ENCODE results near the gene MAN2C1.
"Not testable (repeated sequence)": the region's sequence is repeated elsewhere in the genome, so short reads cannot be mapped to it uniquely, and the experiment has no call there.

The MAN2C1 gene

DNA sequence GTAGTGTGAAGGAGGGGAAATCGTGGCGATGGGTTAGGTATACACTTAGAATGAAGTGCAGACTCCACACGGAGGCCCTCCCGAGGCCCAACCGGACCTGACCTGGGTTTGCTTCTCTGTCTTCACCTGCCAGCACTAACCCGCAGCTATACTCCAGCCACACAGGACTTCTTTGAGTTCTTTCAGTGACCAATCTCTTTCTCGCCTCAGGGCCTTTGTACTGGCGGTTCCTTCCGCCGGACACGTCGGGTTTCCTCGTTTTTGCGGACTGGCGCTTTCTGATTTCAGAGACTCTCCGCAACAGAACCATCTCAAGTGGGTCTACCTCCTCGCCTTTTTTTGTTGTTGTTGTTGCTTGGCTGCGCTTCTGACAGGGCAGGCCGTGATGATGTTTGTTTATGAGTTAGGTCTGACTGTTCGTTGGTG lies 21.6 kb downstream of the MAN2C1 start, which contains the start of gene NEIL1:
NEIL1 (plus strand) TSS at position 244 of the 426 bp plus-strand sequence. CDS start 1,867 bp downstream, outside the sequence.
- peak in 4 of 51 donors; percentile 17 to 70 (median 39) for DNase-seq

DNA sequence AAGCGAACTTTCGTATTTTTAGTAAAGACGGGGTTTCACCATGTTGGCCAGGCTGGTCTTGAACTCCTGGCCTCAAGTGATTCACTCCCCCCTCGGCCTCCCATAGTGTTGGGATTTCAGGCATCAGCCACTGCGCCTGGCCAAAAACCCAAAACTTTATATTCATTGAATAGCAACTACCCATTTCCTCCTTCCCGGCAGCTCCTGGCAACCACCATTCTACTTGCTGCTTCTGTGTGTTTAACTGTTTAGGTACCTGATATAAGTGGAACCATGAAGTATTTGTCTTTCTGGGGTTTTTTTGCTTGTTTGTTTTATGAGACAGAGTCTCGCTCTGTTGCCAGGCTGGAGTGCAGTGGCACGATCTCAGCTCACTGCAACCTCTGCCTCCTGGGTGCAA lies 24.5 kb downstream of the MAN2C1 start:
- DNase-seq, result peak in 11 of 51 donors; percentile 4 to 32 (median 16)

DNA sequence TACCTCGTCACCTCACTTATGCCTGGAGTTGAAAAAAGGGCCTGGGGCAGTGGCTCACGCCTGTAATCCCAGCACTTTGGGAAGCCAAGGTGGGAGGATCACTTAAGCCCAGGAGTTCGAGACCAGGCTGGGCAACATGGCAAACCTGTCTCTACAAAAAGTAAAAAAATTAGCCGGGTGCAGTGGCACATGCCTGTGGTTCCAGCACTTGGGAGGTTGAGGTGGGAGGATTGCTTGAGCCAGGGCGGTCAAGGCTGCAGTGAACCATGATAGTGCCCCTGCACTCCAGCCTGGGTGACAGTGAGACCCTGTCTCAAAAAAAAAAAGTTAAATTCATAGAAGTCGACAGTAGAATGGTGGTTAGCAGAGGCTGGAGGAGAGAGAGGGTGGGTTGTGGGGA lies 26.2 kb downstream of the MAN2C1 start:
- no peak for DNase-seq

DNA sequence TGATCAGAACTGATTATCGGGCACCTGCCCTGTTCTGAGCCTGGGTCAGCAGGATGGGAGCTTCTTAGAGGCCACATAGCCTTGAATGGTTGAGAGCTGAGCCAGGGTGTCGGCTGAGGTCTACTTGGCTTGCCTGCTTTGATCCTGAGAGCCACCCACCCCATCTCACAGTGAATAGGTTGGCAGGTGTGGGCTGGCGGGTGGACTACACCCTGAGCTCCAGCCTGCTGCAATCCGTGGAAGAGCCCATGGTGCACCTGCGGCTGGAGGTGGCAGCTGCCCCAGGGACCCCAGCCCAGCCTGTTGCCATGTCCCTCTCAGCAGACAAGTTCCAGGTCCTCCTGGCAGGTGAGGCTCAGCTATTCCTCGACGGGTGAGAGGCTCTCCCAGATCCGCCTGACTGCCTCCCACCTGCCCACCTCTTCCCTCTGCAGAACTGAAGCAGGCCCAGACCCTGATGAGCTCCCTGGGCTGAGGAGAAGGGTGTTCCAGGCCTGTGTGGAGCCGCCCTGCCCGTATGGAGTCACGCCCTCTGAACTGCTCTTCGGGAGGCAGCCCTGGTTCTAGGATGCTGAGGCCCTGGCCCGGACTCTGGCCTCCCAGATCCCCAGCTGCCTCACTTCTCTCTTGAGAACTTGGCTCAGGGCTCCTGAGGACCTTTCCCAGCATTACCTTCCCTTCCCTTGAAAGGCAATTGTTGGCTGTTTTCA lies 28.7 kb downstream of the MAN2C1 start:
- no peak for DNase-seq

DNA sequence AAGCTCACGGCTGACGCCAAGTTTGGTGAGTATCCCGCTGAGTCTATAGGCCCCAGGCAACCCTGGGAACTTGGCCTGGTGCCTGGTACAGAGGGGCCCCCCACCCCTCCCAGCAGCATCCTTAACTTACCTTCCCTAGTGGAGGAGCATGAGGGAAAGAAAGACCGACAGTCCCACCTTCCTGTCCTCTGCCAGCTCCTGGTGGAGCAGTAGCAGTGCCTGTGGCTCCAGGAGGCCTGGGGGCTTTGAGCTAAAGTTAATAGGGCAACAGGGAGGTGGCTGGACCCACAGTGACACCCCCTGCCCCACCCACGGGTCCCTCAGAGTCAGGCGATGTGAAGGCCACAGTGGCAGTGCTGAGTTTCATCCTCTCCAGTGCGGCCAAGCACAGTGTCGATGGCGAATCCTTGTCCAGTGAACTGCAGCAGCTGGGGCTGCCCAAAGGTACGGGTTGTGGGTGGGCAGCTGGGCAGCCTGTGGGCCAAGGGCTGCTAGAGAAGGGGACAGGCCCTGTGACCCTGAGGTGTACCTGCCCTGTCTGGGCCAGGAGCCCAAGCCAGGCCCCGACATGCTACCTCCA lies 29.7 kb downstream of the MAN2C1 start:
- DNase-seq, result no peak

DNA sequence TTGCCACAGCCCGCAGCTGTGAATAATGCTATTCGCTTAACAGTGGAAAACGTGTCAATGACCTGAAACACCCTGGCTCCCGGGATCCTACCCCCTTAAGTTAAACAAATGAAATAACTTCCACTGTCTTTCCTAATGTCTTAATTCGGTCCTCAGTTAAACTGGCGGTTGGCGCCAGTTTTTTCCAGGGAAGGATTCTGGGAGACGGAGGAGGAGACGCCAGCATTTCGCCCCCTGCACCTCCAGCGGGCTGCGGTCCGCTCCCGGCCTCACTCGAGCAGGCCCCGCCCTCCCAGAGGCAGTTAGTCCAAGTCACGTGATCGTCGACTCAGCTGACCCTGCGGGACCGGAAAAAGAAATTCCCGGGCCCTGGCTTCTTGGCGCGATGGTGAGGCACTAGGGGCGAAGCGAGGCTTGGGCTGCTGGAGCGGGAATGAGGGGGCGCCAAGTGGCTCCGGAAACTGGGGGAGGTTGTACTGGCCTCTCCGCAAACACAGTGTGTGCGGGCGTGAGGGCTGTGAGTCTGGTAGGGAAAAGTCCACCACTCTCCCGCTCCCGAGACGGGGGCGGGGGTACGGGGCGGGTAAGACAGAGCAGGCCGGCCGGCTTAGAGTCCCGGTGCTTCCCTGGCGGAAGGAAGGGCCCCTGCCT lies 32.6 kb downstream of the MAN2C1 start, which contains the start of gene COMMD4:
COMMD4 (plus strand) TSS at position 359 of the 651 bp plus-strand sequence; CDS start at position 386, 27 bp downstream.
- DNase-seq, result peak; percentile 63 to 97 (median 89)

DNA sequence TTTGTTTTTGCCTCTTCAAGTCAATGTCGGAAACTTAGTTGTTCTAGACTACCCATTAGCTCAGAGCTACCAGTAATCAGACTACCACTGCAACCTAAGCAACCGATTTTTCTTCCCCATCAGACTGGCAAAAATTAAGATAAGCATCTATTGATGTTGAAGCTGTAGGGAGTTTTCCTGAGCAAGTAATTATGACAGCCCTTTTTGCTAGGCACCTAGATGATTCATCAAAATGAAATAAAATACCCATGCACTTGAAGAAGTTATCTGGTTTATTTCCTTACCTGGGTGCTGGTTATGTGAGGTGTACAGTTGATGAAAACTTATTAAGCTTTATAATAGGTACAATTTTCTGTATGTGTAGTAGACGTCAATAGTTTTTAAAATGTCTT lies 33.1 kb downstream of the MAN2C1 start:
- DNase-seq, result no peak

DNA sequence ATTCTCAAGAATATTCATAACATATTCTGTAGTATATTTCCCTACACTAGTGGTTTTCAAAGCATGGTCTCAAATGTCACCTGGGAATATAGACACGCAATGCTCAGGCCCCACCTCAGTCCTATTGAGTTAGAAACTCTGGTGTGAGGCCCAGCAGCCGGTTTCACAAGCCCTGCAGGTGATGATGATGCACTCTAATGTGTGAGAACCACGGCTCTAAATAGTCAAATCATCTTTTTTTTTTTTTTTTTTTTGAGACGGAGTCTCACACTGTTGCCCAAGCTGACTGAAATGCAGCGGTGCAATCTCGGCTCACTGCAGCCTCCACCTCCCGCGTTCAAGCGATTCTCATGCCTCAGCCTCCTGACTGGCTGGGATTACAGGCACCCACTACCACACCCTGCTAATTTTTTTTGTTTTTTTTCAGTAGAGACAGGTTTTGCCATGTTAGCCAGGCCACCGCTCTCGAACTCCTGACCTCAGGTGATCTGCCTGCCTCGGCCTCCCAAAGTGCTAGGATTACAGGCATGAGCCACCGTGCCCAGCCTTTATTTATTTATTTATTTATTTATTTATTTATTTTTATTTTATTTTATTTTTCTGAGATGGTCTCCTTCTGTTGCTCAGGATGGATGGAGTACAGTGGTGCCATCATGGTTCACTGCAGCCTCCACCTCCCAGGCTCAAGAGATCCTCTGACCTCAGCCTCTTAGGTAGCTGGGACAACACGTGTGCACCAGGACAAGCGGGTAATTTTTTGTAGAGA lies 34.6 kb downstream of the MAN2C1 start:
- DNase-seq, result not testable (repeated sequence)

DNA sequence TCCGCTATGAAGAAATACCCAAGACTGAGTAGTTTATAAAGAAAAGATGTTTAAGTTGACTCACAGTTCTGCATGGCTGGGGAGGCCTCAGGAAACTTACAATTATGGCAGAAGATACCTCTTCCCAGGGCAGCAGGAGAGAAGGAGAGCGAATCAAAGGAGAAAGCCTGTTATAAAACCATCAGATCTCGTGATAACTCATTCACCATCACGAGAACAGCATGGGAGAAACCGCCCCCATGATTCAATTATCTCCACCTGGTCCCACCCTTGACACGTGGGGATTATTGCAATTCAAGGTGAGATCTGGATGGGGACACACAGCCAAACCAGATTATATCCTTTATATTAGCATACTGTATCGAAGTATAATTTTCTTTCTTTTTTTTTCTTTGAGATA lies 36.3 kb downstream of the MAN2C1 start:
- DNase-seq, result not testable (repeated sequence)

DNA sequence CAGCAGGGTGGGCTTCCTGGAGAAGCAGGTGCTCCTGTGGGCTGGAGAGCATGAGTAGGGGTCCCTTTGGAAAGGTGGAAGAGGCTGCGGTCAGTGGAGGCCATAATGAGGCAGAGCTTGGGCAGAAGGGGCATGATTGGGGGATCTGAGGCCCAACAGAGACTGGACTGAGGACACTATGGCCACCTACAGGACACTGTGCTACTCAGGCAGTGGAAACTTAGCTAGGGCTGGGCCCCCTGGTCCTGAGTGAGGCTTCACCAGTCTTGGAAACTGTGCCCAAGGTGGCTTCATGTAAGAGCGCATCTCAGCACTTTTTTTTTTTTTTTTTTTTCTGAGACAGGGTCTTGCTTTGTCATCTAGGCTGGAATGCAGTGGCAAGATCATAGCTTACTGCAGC lies 38.8 kb downstream of the MAN2C1 start:
- DNase-seq, result no peak

DNA sequence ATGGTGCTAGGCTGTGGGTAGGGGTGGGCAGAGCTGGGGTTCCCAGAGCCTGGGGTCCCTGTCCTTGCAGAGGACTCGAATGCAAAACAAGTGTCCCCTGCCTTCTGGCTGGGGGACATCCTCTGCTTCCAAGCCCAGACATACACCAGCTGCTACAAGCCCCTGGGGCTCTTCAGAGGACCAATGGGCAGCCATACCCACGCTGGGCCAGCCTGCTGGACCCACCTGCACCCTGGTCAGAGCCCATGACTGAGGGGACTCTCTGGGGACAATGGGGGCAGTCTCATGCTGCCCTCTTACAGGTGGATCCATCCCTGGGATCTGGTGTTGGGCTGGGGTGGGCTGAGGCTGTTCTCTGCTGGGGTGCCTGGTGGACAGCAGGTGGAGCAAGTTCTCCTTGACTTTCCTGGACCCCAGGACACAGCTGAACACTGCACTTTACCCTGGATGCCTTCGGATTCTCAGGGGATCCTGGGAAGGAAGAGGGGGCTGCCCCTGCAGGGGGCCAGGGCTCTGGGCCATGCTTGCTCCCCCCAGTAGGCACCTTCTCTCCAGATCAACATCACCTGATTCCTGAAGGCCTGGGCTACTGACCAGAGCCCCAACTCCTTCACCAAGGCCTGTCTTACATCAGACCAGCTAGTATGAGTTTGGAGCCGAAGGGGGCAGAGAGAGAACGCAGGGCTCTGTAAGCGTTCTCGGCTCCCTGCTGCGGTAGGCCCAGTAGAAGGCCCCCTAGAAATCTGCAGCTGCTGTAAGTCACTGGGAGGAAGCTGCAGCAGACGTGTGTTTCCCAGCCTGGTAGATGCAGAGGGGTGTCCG lies 39.7 kb downstream of the MAN2C1 start:
- DNase-seq, result no peak

DNA sequence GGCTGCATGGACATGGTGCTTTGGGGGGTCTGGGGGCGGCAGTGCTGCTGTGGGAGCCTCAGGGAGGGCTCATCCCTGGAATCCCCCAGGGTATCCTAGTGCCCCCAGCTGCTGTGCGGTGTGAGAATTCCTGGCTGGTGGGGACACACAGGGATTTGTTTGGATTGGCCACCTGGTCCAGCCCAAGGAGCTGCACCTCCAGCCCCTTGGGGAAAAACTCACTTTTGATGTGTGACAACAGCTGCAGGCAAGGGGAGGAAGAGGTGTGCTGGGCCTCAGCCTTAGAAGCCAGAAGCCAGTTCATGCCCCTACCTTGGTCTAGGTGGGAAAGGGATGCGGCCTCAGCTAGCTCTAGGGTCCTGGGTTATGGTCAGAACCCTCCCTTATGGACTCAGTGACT lies 40.9 kb downstream of the MAN2C1 start:
- no peak for DNase-seq

DNA sequence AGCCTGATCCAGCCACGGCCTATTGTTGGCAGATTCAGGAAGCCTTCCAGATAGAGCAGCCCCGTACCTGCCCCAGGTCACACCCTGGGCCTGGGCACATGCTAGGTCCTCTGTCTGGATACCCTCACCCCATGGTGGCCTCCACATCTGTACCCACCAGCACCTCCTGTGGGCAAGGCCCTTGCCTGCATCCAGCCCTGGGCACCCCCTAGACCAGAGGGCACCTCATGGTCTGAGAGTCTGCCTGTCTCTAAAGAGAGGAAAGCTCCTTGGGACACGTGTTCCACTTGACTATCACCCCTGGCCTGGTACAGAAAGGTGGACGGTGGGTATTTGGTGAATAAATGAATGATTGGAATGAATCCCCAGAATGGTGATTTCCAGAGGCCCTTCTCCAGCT lies 41.4 kb downstream of the MAN2C1 start:
- no peak for DNase-seq

DNA sequence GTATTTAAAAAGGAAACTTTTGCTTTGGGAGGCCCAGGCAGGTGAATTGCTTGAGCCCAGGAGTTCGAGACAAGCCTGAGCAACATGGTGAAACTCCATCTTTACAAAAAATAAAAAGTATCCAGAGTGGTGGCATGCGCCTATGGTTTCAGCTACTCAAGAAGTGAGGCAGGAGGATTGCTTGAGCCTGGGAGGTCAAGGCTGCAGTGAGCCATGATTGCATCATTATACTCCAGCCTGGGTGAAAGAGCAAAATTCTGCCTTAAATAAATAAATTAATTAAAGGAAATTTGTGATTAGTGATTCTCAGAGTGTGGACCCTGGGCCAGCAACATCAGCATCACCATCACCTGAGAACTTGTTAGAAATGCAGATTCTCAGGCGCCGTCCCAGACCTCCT lies 42.5 kb downstream of the MAN2C1 start:
- DNase-seq, result no peak

DNA sequence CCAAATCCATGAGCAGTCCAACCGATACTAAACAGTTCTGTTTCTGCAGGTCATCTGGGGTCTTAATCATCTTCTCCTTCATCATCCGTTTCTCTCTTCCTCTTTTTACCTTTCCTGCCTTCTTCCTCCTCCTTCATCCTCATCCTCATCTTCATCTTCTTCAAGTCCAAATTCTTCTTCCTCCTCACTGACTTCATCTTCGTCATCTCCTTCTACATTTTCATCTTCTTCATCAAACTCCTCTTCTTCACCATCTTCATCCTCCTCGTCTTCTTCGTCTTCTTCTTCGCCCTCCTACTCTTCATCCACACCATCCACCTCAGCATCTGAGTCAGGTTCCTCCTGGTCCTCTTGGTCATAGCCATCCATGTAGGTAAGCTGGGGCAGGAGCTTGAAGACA lies 46.7 kb downstream of the MAN2C1 start:
- no peak for DNase-seq

DNA sequence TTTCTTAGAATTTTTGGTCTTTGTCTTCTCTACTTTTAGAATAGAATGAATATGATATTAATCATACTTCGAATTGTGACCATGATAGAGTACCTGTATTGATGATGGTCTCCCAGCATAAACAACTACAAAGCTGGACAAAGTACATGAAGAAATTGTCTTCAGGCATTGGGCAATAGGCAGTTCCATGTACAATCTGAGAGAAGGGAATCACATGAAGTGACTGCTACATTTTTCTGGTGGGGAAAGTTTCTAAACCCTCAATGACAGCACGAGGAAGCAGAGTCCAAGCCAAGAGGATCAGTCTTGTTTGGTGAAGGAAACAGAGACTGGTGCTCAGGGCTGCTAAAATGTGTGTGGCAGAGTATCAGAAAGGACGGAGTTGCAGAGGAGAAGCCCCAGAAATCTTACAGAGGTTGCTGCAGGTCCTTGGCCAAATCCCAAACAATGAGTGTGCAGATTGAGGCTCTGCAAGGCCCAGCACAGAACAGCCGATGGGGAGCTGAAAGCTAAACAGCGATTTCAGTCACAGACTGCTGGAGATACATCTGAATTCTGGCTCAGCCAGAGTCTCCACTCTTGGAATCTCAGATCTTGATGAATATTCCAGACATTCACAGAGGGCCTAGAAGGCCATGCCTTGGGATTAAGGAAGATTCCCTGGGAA lies 49.0 kb downstream of the MAN2C1 start:
- DNase-seq, result not testable (repeated sequence)

DNA sequence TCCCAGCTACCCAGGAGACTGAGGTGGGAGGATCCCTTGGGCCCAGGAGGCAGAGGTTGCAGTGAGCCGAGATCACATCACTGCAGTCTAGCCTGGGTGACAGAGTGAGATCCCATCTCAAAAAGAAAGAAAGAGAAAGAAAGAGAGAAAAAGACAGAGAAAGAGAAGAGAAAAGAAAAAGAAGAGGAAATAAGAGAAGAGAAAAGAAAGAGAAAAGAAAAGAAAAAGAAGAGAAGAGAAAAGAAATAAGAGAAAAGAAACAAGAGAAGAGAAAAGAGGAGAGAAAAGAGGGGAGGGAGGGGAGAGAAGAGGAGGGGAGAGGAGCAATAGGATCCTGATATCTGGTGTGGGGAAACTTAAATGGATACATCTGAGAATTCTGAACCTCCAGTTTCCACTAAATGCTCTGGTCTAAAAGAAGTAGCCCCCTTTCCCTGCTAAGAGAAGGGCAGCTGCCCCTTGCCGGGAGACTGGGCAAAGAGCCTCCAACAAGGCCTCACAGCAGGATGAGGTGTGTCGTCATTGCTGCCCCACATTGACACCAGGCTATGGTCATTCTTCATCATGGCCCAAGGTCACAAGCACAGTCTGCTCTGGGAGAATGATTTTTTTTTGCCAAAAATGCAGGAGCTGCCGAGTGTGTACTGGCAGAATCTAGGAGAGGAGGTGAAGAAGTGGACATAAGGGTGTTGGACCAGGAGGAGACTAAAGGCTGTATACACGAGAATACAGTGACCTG lies 53.7 kb downstream of the MAN2C1 start:
- no peak for DNase-seq

DNA sequence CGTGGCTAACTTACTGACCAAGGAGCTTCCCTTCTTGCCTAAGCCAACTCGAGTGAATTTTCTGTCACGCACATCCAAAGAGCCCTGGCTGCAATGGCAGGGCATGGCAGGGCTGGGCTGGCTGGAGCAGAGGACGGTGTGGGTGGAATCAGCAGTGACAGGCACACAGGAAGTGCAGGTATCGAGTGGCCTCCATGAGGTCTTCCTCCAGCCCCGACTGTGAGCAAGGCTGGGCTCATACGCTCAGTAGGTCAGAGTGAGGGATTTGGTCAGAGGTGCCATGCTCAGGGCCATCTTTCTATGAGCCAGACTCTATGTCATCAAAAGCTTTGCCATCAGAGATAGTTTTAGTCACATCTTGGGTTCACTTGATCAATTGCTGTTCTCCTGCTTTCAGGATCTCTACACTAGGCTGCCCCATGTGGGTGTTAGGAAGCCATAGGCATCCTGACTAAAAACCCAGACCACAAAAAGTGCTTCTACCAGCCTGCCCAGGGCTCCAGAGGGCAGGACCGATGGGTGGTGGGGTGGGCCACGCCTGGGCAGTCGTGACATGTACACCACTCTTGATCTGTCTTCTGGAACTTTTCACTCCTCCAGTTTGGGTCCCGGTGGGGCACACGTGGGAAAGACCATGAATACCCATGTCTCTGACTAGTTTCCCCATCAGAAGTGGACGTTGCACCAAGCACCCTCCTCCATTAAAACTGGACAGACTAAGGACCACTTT lies 55.1 kb downstream of the MAN2C1 start:
- no peak for DNase-seq

DNA sequence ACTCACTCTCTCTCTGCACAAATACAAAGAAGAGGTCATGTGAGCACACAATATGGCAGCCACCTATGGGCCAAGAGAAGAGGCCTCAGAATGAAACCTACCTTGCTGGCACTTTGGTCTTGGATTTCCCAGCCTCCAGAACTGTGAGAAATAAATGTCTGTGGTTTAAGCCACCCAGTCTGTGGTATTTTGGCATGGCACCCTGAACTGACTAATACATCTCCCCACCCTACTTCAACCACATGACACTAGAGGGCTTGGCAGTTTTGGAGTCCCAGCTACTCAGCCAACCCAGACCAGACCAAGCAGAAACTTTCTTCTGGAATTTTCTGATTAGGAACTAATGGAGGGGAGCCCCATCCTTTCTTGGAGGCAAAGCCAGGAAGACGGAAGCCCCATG lies 55.9 kb downstream of the MAN2C1 start:
- DNase-seq, result not testable (repeated sequence)

All from hypothalamus (tissue), 51 donors.